GM21786 (cell line): Measurements from ENCODE around the gene RAB27B.

Experiments
- ATAC-seq: cut with Tn5 transposase; IDR thresholded peaks from one replicate; pipeline ENCODE4 v1.9.1; 2021; ENCODE audit not compliant: unreplicated experiment

RAB27B gene

GRCh38 chr18:54906331-54907185 lies 78.3 kb downstream of the RAB27B start:
- ATAC-seq, result no peak

- no peak for ATAC-seq
Observed at GRCh38 chr18:54909538-54909937, 81.3 kb downstream of the RAB27B start.

- ATAC-seq, result no peak
Observed at GRCh38 chr18:54910161-54910919, 82.1 kb downstream of the RAB27B start.

DNA sequence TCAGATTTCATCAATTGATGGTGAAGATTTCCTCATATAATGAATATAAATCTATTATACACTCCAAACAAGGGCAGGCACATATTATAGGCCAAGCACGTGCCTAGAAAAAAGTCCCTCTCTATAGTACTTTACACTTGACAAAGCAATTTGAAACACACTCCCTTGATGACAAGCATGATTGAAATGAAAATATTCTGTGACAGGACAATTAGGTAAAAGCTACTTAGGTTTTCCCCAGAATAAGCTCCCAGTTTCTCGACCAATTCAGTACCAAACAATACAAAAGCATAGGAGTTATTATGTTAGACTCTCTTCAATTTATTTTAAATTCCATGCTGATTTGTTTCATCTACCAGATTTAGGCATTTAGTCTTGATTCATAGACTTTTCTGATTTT lies 83.3 kb downstream of the RAB27B start:
- no peak for ATAC-seq

DNA sequence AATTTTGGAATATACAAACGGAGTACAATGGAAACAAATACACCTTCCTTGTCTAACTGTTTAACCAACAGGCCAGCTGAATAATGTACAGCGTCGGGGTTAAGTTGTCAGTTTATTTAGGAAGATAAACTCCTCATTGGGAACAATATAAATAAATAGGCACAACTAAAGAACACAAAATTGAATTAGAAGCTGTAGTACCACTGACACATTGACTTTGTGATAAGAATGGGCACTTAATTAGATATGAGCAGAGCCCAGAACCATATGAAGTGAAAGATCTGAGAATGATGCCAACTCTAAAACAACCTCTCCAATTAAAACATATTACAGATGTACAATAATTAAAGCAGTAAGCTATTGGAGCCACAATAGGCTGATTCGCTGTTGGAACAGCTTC lies 86.5 kb downstream of the RAB27B start:
- ATAC-seq, result no peak

- ATAC-seq, result no peak
Observed at GRCh38 chr18:54916507-54916906, 88.2 kb downstream of the RAB27B start.

- no peak for ATAC-seq
Observed at GRCh38 chr18:54918060-54918459, 89.8 kb downstream of the RAB27B start.

DNA sequence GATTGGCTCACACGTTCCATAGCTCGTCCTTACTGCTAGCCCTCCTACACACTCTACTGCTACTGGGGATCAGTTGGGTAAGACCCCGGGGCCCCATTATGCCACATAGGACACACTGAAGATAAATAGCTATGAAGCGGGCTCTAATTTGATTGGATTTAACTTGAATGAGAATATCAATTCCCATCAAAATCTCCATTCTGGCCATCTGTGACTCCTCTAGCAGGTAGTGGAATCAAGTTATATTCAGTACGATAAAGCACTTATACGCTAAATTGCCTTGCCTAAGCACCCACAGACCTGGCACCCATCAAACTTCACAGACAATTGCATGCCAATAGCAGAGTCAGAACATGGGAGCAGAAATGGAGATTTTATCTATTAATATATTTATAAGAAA lies 91.1 kb downstream of the RAB27B start:
- ATAC-seq, result no peak

- ATAC-seq, result no peak
Observed at GRCh38 chr18:54923339-54923956, 95.2 kb downstream of the RAB27B start.

GRCh38 chr18:54924948-54925347 lies 96.7 kb downstream of the RAB27B start:
- ATAC-seq, result no peak

- no peak for ATAC-seq
Observed at GRCh38 chr18:54926593-54927325, 98.5 kb downstream of the RAB27B start.

- ATAC-seq, result no peak
Observed at GRCh38 chr18:54928236-54928635, 100.0 kb downstream of the RAB27B start.

GRCh38 chr18:54931152-54931551 lies 102.9 kb downstream of the RAB27B start:
- ATAC-seq, result no peak

GRCh38 chr18:54932472-54932871 lies 104.2 kb downstream of the RAB27B start:
- ATAC-seq, result no peak

- no peak for ATAC-seq
Observed at GRCh38 chr18:54938506-54938905, 110.2 kb downstream of the RAB27B start.

DNA sequence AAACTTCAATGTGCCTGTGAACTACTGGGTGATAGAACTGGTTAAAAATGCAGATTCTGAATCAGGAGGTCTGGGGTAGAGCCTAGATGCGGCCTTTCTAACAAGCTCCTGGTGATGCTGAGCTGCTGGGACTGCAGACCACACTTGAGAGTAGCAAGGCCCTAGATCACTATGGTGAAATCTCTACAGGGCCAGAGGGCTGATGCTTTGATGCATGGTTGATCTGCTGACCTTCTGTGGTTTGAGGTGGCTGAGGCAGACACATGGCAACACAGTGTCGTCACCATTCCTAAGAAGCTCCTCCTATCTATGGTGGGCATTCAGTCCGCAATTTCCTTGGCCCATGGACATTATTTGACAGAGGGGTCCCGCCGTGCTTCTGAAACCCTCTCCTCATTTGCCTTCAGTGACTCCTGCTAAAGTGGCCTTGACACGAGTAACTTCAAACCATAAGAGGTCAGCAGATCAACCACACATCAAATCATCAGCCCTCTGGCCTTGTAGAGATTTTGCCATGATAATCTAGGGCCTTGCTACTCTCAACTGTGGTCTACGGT lies 111.2 kb downstream of the RAB27B start:
- no peak for ATAC-seq

GRCh38 chr18:54942144-54942543 lies 113.9 kb downstream of the RAB27B start:
- ATAC-seq, result no peak

GRCh38 chr18:54942569-54942968 lies 114.3 kb downstream of the RAB27B start:
- no peak for ATAC-seq
